Activated T-helper 9 cell treated with anti-CD3 and anti-CD28 coated beads, Interleukin-2, amount 50 U/mL, for 16 hours (primary cell): ENCODE measurements around the gene FCER2.
"Not testable (repeated sequence)": the region's sequence is repeated elsewhere in the genome, so short reads cannot be mapped to it uniquely, and the experiment has no call there.

ENCODE experiments used
- DNase-seq: peaks from one replicate; pipeline ENCODE4 v3.0.0-alpha.2; 2020; ENCODE audit warnings: low read depth

FCER2 gene

DNA sequence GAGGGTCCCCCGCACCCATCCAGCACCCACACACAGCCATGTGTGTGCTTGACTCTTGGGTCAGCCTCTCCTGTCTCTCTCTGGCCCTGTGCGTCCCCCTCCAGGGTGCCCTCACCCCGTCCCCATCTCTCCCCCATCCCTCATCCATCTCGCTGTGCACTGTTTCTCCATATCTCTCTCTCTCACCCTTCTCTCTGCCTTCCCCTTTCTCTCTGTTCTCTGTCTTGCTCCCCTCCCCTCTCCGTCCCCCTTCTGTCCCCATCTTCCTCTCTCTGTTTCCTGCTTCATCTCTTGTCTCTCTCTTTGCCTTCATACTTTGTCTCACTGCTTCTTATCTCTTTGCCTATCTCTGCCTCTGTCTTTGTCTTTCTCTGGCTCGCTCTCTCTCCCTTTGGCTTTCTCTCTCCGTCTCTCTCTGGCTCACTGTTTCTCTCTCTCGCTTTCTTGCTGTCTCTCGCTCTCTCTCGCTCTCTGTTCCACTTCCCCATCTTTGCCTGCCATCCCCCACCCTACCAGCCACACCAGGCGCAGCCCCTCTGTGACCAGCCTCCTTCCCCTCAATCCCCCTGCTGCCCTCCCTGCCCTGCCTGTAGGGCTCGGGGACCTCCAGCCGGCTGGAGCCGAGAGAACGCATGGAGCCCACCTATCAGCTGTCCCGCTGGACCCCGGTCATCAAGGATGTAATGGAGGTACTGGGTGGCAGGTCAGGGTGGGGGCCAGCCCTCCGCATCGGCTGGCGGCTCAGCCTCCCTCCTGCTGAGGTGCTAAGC lies 56.1 kb downstream of the FCER2 start:
- no peak for DNase-seq

DNA sequence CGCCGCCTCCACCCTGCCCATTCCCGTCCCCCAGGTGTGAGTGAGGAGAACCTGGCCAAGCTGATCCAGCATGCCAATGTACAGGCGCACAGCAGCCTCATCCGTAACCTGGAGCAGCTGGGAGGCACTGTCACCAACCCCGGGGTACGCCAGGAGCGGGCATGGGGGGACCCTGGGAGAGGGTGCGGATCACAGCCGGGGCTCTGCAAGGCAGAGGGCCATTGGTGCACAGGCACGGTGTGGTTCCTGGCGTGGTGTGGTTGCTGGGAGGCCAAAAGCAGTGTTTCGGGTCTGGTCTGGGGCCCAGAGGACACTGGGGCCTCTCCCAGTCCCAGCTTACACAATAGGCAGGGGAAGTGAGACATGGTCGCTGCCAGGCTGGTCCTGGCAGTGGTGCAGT lies 56.8 kb downstream of the FCER2 start:
- DNase-seq = no peak

DNA sequence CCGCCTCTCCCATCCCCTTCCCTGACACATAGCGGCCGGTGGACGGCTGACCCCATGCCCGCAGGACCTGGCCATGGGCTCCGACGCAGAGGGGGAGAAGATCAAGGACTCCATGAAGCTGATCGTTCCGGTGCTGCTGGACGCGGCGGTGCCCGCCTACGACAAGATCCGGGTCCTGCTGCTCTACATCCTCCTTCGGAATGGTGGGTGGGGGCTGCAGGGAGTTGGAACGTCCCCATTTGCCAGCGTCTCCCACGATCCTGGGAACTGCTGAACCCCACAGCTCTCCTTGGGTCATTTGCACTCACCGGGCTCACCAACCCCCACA lies 57.4 kb downstream of the FCER2 start:
- DNase-seq = no peak

DNA sequence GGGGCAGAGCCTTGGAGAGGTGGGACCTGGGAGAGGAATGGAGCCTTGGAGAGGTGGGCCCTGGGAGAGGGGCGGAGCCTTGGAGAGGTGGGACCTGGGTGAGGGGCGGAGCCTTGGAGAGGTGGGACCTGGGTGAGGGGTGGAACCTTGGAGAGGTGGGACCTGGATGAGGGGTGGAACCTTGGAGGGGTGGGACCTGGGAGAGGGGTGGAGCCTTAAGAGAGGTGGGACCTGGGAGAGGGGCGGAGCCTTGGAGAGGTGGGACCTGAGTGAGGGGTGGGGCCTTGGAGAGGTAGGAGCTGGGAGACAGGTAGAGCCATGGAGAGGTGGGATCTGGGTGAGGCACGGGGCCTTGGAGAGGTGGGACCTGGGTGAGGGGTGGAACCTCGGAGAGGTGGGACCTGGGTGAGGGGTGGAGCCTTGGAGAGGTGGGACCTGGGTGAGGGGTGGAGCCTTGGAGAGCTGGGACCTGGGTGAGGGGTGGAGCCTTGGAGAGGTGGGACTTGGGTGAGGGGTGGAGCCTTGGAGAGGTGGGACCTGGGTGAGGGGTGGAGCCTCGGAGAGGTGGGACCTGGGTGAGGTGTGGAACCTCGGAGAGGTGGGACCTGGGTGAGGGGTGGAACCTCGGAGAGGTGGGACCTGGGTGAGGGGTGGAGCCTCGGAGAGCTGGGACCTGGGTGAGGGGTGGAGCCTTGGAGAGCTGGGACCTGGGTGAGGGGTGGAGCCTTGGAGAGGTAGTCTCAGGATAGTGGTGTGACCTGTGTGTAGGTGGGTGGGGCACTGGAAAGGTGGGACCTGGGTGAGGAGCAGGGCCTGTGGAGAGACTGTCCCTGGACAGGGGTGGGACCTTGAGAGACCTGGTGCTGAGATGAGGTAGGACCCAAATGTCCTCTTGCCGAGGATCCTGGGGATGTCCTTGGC lies 58.0 kb downstream of the FCER2 start:
- DNase-seq = not testable (repeated sequence)

DNA sequence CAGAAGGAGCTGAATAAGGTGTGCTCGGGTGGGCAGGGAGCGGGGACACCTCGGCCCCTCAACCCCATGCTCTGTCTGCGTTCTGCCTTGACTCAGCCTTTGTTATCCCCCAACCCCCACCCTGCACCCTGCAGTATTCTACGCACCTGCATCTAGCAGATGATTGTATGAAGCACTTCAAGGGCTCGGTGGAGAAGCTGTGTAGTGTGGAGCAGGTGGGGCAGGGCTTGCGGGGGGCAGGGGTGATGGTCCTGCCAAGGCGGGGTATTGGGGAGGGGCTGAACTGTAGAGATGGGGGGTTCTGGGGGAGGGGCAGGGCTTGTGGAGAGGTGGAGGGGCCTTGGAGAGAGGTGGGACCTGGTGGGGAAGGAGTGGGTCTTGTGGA lies 58.9 kb downstream of the FCER2 start:
- DNase-seq = no peak

DNA sequence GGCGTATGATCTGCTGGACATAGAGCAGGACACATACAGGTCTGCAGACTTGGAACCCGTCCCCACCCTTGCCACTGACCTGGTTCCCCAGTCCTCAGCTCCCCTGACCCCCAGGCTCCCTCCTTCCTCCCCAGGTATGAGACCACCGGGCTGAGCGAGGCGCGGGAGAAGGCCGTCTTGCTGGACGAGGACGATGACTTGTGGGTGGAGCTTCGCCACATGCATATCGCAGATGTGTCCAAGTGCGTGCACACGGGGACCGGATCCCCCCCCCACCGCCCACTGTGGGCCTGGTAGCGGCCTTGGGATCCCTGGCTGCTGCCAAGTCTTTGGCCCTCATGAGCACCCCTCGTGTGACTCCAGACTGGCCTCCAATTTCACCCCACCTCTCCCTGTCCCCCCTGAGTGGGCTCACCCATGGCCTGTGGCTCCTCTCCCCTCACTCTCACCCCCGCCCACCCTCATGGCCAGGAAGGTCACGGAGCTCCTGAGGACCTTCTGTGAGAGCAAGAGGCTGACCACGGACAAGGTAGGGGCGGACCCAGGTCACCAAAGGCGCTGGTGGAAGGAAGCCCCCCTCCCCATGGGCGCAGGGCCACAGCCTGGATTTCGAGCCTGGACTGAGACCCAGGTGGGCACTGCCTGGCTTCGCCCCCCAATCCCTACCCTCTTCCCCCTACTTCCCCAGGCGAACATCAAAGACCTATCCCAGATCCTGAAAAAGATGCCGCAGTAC lies 59.5 kb downstream of the FCER2 start:
- DNase-seq = no peak

DNA sequence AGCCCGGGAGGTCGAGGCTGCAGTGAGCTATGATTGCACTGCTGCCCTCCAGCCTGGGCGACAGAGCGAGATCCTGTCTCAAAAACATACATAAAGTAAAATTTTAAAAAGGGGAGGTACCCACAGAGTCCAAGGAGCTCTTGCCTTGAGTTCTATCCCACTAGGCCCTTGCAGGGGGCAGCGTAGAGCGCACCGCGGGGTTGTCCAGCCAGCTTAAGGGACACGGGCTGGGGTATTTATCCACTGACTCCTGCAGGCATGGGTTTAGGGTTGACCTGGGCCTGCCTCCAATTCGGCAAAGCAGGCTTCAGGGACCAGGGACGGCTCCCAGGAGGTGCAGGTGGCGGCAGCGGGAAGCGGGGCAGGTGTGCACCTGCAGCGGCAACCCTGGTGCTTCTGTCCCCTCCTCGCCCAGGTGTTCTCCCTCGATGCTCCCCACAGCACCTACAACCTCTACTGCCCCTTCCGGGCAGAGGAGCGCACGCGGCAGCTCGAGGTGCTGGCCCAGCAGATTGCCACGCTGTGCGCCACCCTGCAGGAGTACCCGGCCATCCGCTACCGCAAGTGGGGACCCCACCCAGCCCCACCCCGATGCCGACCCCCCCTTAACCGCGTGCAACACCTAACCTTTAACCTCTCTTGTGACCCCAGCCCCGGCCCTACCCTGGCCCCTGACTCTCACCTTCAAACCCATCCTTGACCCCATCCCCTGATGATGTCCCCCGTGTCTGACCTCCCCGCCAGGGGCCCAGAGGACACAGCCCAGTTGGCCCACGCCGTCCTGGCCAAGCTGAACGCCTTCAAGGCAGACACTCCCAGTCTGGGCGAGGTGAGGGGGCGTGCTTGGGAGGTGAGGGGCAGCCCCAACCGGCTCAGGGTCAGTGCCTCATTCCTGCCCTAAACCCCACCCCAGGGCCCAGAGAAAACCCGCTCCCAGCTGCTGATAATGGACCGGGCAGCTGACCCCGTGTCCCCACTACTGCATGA lies 60.3 kb downstream of the FCER2 start:
- no peak for DNase-seq

DNA sequence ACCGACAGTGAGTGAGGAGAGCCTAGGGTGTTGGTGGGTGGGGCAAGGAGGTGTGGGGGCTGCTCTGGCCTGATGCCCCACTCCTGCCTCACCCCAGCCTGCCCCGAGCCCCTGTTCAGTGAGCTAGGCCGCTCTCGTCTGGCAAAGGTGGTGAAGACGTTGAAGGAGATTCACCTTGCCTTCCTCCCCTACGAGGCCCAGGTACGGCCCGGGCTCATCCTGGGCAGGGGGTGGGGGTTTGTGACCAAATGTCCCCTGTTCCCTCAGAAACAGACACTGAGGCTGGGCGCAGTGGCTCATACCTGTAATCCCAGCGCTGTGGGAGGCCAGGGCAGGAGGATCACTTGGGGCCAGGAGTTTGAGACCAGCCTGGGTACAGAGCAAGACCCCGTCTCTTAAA lies 61.1 kb downstream of the FCER2 start:
- DNase-seq = no peak

DNA sequence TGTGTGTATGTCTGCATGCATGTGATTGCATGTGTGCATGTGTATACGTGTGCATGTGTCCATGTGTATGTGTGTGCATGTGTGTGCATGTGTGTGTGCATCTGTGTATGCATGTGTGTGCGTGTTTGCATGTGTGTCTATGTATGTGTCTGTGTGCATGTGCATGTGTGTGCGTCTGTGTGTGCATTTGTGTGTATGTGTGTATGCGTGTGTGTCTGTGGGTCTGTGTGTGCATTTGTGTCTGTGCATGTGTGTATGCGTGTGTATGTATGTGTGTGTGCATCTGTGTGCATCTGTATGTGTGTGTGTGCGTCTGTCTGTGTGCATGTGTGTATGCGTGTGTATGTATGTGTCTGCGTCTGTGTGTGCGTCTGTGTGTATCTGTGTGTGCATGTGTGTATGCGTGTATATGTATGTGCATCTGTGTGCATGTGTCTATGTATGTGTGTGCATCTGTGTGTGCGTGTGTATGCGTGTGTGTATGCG lies 62.0 kb downstream of the FCER2 start:
- no peak for DNase-seq

DNA sequence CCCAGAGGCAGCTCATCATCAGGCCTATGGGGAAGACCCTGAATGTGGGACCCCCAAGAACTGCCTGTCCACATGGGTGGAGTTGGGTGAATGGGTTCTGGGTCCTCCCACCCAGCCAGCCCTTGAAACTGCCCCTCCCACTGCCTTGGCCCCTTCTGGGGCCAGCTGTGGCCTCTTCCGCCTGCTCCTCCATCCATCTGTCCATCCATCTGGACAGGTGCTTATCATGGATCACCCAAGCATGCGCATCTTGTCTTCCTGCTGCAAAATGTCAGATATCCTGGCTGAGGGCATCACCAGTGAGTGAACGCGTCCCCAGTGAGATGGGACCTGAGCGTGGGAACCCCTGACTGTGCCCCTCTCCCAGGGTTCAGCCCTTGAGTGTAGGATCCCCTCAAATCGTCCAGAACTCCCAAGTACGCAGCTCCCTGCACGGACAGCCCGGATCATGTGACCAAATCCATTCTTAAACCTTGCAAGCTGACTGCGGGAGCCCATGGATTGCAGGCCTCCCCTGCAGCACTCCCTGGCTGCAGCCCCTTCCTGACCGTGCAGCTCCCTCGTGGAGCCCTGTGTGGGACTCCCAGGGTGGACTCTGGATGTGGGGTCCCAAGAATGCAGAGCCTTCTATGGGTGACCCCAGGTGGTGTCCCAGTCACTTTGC lies 63.0 kb downstream of the FCER2 start:
- DNase-seq = no peak
